GM10266 (cell line): ENCODE results near the gene VSTM5.

Experiments used
- DNase-seq: peaks from one replicate; pipeline ENCODE4 v3.0.0; 2012; ENCODE audit errors: extremely low spot score
- CTCF ChIP-seq: IDR thresholded peaks from 2 replicates; pipeline ENCODE4 v1.5.1; 2012; ENCODE audit warnings: mild to moderate bottlenecking, low read depth; ENCODE audit not compliant: control insufficient read depth, insufficient read depth; ENCODE audit errors: missing control alignments

The VSTM5 gene

DNA sequence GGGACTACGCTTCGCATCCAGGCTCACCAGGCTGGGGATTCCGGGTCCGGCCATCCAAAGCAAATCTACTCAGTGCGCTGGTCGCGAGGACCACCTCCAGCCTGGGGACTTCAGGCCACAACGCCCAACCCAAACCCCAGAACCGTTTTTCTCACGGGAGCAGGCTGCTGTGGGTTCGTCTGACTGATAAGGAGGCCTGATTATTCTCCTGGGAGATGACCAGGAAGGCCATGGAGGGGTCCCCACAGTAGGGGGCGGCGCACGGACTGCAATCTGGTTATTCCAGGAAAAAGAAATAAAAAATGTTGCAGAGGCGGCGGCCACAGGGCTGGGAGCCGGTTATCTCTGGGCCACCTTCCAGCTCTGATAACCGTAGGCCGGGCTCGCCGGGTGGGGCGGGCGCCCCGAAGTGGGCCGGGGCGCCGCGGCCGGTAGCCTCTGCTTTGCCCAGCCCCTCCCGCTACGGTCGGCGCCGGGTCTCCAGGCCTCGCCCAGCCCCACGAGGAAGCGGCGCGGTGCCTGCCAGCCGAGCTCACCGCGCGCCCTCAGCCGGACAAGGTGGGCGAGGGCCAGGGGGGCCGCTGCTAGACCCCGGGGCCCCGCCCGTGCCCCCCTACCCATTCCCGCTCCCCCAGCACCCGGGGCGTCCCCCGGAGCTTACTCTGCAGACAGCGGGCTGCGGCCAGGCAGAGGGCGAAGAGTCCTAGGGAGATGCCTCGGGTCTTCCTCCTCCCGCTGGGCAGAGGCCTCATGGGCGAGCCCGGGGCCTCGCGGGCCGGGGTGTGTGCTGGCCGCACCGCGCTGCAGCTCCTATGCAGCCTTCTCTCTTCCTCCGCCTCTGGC lies 446 bp downstream of the VSTM5 start:
- DNase-seq = no peak
- no peak for TF ChIP-seq CTCF

GRCh38 chr11:93849201-93849600 lies 1.2 kb downstream of the VSTM5 start:
- TF ChIP-seq CTCF = no peak
- no peak for DNase-seq

- DNase-seq = no peak
Observed at GRCh38 chr11:93846411-93846810, 4.0 kb downstream of the VSTM5 start.

DNA sequence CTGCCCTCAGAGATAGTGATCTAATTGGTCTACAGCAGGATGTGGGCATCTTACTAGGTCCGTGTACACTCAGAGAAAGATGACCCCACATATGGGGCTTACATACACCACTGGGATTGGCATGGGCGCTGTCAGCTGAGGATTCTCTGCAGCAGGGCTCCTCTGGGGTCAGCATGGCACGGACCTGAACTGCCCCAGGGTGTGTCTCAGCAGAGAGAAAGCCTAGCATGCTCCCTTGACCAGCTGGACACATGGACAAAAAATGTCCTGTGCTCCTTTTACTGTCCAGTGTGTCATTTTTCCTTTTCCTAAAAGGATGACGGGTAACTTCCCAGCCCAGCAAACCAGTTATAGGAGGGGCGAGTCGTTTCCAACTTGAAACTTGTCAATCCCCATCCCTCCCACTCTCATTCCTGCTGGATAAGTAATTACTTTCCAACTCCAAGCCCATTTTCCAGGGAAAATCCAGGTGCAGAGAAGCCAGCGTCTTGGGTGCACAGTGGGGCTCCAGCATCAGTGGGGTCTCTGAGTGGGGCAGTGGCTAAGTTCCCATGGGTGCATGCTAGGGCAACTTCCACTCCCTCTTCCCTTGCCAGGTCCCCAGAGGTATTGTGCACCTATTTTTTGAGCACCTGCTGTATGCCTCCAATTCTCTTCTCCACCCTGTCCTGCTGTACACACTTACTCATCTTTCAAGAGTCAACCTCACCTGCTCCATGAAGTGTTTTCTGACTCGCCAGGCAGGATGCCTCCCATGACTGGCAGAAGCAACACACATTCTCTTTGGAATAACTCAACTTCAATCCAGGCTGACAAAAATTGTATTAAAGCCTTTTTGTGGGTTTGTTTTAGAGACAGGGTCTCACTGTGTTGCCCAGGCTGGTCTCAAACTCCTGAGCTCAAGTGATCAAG lies 5.0 kb downstream of the VSTM5 start:
- TF ChIP-seq CTCF = no peak
- DNase-seq = no peak

More at GRCh38 chr11:93846411-93846810, 4.0 kb downstream of the VSTM5 start:
- TF ChIP-seq CTCF = no peak

GRCh38 chr11:93844568-93844967 lies 5.8 kb downstream of the VSTM5 start:
- DNase-seq = no peak
- no peak for TF ChIP-seq CTCF

DNA sequence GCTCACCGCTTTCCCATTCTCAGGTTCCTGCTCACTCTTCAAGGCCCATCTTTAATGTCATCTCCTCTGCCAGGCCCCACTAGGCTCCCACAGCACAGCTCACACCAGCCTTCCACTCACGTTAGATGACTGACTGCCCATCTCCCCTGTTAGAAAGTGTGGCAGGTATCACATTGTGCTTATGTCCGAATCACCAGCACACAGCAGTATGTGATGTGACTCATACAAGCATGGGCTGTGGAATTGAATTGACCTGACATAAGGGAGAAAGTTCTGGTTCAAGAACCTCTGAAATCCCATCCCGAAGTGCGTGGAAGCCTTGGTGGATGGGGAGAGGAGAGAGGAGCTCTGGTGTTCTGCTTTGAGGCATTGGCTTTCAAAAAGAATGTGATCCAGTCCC lies 6.5 kb downstream of the VSTM5 start:
- TF ChIP-seq CTCF = no peak
- no peak for DNase-seq
